GM08714 (cell line): ENCODE measurements around the gene GLIS1.

Source experiments
- H3K4me3 ChIP-seq: fragments of 200-500 bp; sonication (Bioruptor generic); 2 replicates; pipeline ENCODE4 v1.5.1; 2014; ENCODE audit warnings: mild to moderate bottlenecking, low read length, inconsistent platforms
- ZNF274 ChIP-seq: IDR thresholded peaks from 2 replicates; pipeline ENCODE4 v1.6.1; 2012; ENCODE audit warnings: mild to moderate bottlenecking, low read depth, low read length

Gene GLIS1

DNA sequence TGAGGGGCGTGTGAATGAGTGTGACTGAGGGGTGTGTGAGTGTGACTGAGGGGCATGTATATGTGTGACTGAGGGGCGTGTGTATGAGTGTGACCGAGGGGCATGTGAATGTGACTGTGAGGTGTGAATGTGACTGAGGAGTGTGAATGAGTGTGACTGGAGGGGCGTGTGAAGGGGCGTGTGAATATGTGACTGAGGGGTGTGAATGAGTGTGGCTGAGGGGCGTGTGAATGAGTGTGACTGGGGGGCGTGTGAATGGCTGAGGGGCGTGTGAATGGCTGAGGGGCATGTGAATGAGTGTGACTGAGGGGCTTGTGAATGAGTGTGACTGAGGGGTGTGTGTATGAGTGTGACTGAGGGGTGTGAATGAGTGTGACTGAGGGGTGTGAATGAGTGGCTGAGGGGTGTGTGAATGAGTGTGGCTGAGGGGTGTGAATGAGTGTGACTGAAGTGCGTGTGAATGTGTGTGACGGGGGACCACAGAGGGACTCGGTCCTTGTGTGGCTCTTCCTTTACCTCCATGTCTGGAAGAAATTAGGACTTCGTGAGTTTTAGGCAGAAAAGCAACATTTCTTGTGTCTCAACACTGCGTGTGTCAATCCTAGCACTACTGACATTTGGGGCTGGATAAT lies 105.8 kb downstream of the GLIS1 start:
- H3K4me3 ChIP-seq, result no peak overlapping the region
- no peak for TF ChIP-seq ZNF274

GRCh38 chr1:53631622-53632310 lies 107.2 kb downstream of the GLIS1 start:
- no peak overlapping the region for H3K4me3 ChIP-seq
- TF ChIP-seq ZNF274, result no peak

DNA sequence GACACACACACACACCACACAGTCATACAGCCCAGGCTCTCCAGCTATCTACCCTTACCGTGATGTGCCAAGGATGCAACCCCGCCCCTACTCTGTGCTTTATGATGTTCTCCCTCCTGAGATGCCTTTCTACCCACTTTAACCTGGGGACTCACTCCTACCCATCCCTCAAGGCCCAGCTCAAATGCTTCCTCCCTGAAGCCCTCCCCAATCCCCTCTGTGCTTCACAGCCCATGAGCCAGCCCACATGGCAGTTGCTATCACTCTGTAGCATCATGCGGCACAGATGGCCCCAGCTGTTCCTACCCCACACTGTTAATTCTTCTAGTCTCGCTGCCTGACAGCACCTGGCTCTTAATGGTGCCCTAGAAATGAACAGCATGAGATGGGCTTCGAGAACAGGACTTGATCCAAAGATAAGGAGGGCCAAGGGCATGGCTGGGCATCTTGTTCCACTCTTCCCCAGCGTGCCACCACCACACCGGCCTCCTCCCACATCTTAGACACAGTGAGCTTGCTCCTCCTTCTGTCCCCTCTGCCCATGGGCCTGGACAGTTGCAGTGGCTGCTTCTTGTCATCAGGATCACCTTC lies 109.8 kb downstream of the GLIS1 start:
- no peak for TF ChIP-seq ZNF274
- H3K4me3 ChIP-seq, result no peak overlapping the region

GRCh38 chr1:53628286-53628955 lies 110.5 kb downstream of the GLIS1 start:
- H3K4me3 ChIP-seq, result no peak overlapping the region
- TF ChIP-seq ZNF274, result no peak

DNA sequence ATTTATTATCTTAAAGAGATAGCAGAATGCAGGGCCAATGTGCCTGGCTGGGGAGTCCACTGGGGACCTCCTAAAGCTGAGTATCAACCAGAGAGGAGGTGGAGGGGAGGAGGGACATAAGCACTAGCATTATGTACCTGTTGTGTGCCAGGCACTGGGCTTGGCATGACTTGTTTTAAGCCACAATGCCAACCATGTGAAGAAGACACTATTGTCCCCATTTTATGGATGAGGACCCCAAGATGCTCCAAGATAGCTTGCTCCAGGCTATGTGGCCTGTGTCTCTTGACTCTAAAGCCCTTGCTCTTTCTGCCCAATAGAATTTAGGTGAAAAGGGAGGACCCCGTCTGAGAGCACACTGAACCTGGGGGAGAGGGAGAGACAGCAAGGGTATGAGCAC lies 111.3 kb downstream of the GLIS1 start:
- H3K4me3 ChIP-seq, result no peak overlapping the region
- no peak for TF ChIP-seq ZNF274

GRCh38 chr1:53627031-53627430 lies 111.9 kb downstream of the GLIS1 start:
- no peak for TF ChIP-seq ZNF274

GRCh38 chr1:53626616-53627015 lies 112.3 kb downstream of the GLIS1 start:
- H3K4me3 ChIP-seq, result no peak overlapping the region
- no peak for TF ChIP-seq ZNF274

More at GRCh38 chr1:53627031-53627430, 111.9 kb downstream of the GLIS1 start:
- no peak overlapping the region for H3K4me3 ChIP-seq

- H3K4me3 ChIP-seq, result no peak overlapping the region
- no peak for TF ChIP-seq ZNF274
Measured at GRCh38 chr1:53625766-53626520, 113.0 kb downstream of the GLIS1 start.

- no peak overlapping the region for H3K4me3 ChIP-seq
- TF ChIP-seq ZNF274, result no peak
Measured at GRCh38 chr1:53625049-53625448, 113.9 kb downstream of the GLIS1 start.

GRCh38 chr1:53622531-53622930 lies 116.4 kb downstream of the GLIS1 start:
- H3K4me3 ChIP-seq, result no peak overlapping the region
- TF ChIP-seq ZNF274, result no peak

- TF ChIP-seq ZNF274, result no peak
- no peak overlapping the region for H3K4me3 ChIP-seq
Measured at GRCh38 chr1:53621144-53621543, 117.8 kb downstream of the GLIS1 start.

DNA sequence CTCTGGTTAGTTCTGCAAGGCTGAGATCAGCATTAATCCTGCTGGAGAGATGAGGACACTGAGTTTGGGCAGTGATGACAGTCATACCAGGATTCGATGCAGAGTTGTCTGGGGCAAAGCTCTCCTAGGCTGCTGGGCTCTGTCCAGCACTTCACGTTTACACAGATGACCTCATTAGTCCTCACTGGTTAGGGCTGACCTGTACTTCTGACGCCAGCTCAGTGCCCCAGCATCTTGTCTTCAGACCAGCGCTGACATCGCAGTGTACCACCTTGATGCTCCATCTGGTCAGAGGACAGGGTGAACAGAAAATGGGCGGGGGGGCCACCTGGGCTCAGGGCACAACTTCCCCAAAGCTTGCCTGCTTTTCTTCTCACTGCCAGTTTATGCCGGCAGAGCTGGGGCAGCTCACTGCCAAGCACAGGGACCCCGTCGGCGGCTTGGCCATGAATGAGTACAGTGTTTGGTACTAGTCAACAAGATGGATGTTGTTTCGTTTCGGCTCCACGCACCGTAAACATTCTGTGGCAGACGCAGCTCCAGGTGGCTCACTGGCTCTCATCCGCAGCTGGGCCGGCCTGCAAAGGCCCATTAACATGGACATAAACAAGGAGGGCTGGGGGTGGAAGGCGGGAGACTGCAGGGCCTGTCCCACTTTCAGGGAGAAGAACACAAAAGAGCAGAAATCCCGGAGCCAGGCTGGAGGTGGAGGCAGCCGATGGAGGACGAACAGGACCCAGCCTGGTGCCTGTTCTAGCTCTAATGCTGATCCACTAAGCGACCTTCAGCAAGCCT lies 118.7 kb downstream of the GLIS1 start:
- TF ChIP-seq ZNF274, result no peak
- no peak overlapping the region for H3K4me3 ChIP-seq

DNA sequence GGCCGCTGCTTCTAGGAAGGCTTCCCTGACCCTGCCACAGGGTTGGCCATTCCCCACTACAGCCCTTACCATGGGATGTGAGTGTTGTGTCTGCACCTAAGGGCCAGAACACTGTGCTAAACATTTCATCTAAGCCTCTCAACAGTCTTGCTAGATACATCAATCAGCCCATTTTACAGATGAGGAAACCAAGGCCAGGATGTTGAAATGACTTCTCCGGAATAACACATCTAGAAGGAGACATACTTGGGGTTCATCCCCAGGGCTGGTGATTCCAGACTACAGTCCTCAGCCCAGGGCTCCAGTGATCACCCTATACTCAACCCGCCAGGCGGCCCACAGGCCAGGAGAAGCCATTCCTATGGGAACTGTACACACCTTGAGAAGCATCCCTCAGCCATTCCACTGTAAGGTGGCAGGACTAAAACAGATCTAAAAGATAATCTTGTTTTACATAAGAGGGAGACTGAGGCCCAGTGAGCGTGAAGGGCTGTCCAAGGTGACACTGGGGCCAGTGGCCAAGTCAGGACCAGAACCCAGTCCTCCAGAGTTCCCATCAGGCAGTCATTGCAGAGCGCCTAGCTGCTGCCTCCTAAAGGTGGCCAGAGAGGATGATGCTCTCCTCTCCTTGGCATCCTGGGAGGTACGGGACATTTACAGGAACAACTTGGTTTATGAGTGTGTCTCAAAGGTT lies 119.5 kb downstream of the GLIS1 start:
- no peak for TF ChIP-seq ZNF274
- H3K4me3 ChIP-seq, result no peak overlapping the region
